Stimulated activated CD4-positive, alpha-beta T cell treated with anti-CD3 and anti-CD28 coated beads, Interleukin-4, amount 100 ng/mL, for 1 hour (primary cell): ENCODE data around the gene MCUB.

Experiments
- DNase-seq: peaks from one replicate; pipeline ENCODE4 v3.0.0-alpha.2; 2020

MCUB gene

DNA sequence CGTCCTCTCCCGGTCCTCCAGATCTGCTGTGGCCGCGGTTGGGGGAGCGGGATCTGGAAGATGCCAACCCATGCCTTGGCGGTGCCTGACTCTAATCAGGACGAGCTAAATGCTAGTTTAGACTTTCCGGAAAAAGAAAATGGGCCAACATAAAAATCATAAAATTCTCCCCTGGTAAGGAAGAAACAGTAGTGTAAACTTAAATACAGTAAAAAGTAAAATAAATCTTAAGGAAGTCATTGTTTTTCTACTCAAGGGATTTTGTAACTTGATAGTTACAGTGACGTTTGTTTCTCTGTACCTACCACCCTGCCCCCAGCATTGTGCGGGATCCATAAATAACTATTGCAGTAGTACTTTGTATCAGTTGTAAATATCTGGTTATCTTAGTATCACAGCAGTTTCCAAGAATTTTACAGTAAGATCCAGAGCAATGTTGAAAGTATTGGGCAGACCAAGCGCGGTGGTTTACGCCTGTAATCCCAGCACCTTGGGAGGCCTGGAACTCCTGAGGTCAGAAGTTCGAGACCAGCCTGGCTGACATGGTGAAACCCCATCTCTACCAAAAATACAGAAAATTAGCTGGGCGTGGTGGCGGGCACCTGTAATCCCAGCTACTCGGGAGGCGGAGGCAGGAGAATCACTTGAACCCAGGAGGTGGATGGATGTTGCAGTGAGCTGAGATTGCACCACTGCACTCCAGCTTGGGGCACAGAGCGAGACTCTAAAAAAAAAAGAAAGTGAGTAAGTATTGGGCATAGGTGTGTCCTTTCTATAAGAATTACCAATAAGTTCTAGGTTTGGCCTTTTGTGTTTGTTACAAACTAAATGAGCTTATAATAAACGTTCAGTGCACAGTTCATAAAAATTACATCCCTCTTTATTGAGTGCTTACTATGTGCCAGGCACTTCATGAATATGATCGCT, 170.8 kb downstream of the MCUB start:
- no peak for DNase-seq

- no peak for DNase-seq
These were observed 173.7 kb downstream of the MCUB start for GRCh38 chr4:109733728-109734127.

GRCh38 chr4:109735566-109736365, 175.7 kb downstream of the MCUB start:
- no peak for DNase-seq
